Measurements from ENCODE around the gene WFS1.

WFS1 gene

GRCh38 chr4:6287017-6287788 lies 17.6 kb downstream of the WFS1 start:
- Histone ChIP-seq H3K4me3 (ENCODE audit: low read depth in 1 of 2, low read length in 1 of 2) (no peak overlapping the region), H3K9me3 (no peaks in the 10 kb centered on the region), H3K36me3 (no peaks in the 10 kb centered on the region), H3K27ac (no peak overlapping the region), H3K27me3 (no peaks in the 10 kb centered on the region), H3K4me1 (ENCODE audit: control insufficient read depth in 1 of 2, insufficient read depth in 1 of 2, low read depth in 1 of 2, low read length in 1 of 2) (no peaks in the 10 kb centered on the region)
- TF ChIP-seq CTCF (IDR thresholded peaks at IDR 0.05): no peak

- no peaks in the 10 kb centered on the region for H3K4me1 ChIP-seq (ENCODE audit: control insufficient read depth in 1 of 2, insufficient read depth in 1 of 2, low read depth in 1 of 2, low read length in 1 of 2)
- no peak overlapping the region for H3K27ac ChIP-seq
- no peak for TF ChIP-seq CTCF (IDR thresholded peaks at IDR 0.05)
- H3K27me3 ChIP-seq: no peaks in the 10 kb centered on the region
- H3K36me3 ChIP-seq: no peaks in the 10 kb centered on the region
- no peak overlapping the region for H3K4me3 ChIP-seq (ENCODE audit: low read depth in 1 of 2, low read length in 1 of 2)
- no peaks in the 10 kb centered on the region for H3K9me3 ChIP-seq
Observed at GRCh38 chr4:6288342-6288741, 18.7 kb downstream of the WFS1 start.

- Histone ChIP-seq H3K27me3 (no peaks in the 10 kb centered on the region), H3K9me3 (no peaks in the 10 kb centered on the region), H3K27ac (no peak overlapping the region), H3K36me3 (no peaks in the 10 kb centered on the region), H3K4me1 (ENCODE audit: control insufficient read depth in 1 of 2, insufficient read depth in 1 of 2, low read depth in 1 of 2, low read length in 1 of 2) (no peaks in the 10 kb centered on the region), H3K4me3 (ENCODE audit: low read depth in 1 of 2, low read length in 1 of 2) (no peak overlapping the region)
- no peak for TF ChIP-seq CTCF (IDR thresholded peaks at IDR 0.05)
Observed at GRCh38 chr4:6288871-6289270, 19.2 kb downstream of the WFS1 start.

GRCh38 chr4:6290256-6290655 lies 20.6 kb downstream of the WFS1 start:
- Histone ChIP-seq H3K36me3 (no peaks in the 10 kb centered on the region), H3K4me3 (ENCODE audit: low read depth in 1 of 2, low read length in 1 of 2) (no peak overlapping the region), H3K27me3 (no peaks in the 10 kb centered on the region), H3K9me3 (no peaks in the 10 kb centered on the region), H3K27ac (no peak overlapping the region), H3K4me1 (ENCODE audit: control insufficient read depth in 1 of 2, insufficient read depth in 1 of 2, low read depth in 1 of 2, low read length in 1 of 2) (no peaks in the 10 kb centered on the region)
- no peak for TF ChIP-seq CTCF (IDR thresholded peaks at IDR 0.05)

GRCh38 chr4:6290769-6291547 lies 21.3 kb downstream of the WFS1 start:
- Histone ChIP-seq H3K4me3 (ENCODE audit: low read depth in 1 of 2, low read length in 1 of 2) (no peak overlapping the region), H3K4me1 (ENCODE audit: control insufficient read depth in 1 of 2, insufficient read depth in 1 of 2, low read depth in 1 of 2, low read length in 1 of 2) (no peaks in the 10 kb centered on the region), H3K27me3 (no peaks in the 10 kb centered on the region), H3K9me3 (no peaks in the 10 kb centered on the region), H3K27ac (no peak overlapping the region), H3K36me3 (no peaks in the 10 kb centered on the region)
- TF ChIP-seq CTCF (IDR thresholded peaks at IDR 0.05): no peak
